HFFc6 (cell line): ENCODE measurements around the gene CACHD1. TPM values are rescaled to one million over a fixed set of nuclear protein-coding genes. Genes with fewer than 3 reads are reported as not detected.

ENCODE experiments used
- DNase-seq: peaks from one replicate; pipeline ENCODE4 v3.0.0-alpha.2; 2018
- H3K27ac Mint-ChIP-seq: 2 replicates; pipeline ENCODE4 v1.8.0; 2020; ENCODE audit warnings: mild to moderate bottlenecking, mixed read lengths
- H3K27me3 Mint-ChIP-seq: 2 replicates; pipeline ENCODE4 v1.8.0; 2021; ENCODE audit warnings: mild to moderate bottlenecking, moderate library complexity, mixed read lengths; ENCODE audit not compliant: insufficient read depth
- H3K36me3 Mint-ChIP-seq: 2 replicates; pipeline ENCODE4 v1.8.0; 2021; ENCODE audit warnings: low read depth, mixed read lengths
- H3K4me1 Mint-ChIP-seq: 2 replicates; pipeline ENCODE4 v1.8.0; 2020; ENCODE audit warnings: low read depth, mixed read lengths
- H3K4me3 Mint-ChIP-seq: 2 replicates; pipeline ENCODE4 v1.8.0; 2020; ENCODE audit warnings: mild to moderate bottlenecking, moderate library complexity, mixed read lengths
- H3K9me3 Mint-ChIP-seq: 2 replicates; pipeline ENCODE4 v1.8.0; 2020; ENCODE audit warnings: mild to moderate bottlenecking, mixed read lengths
- CTCF ChIP-seq: fragments of 200-600 bp; sonication (generic); IDR thresholded peaks from 2 replicates; pipeline ENCODE4 v1.5.0; 2021; ENCODE audit warnings: antibody characterized with exemption, mild to moderate bottlenecking
- total RNA-seq, 6 experiments: library from RNA; stranded (reverse); fragmentation: NEBNext Ultra II Directional; extraction: Animal tissue kit (Norgen Biotek cat#: 25700); gene quantifications; 2 replicates in 1 of 6; 3 replicates in 5 of 6; pipeline ENCODE4 v1.2.3, GENCODE V29; 2021

The CACHD1 gene
- total RNA-seq, 6 experiments from 2014 or later: 3.9 to 5.5 (median 5.1) TPM

DNA sequence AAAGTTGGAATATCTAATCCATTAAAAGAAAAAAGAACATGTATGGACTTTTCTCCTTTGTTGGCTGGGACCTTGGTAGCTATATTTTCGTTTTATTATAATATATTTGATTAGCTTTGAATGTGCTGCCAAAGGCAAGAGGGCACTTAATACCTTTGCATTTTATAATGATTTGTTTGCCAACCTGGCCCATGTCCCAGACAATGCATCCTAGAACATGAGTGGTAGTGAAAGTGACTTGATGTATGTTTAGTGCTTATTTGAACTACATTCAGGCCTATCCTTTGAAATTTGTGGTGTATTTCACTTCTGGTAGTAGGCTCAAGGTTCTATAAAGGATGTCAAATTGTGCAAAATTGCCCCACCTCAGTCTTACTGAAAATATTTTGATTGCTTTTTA, 25.9 kb downstream of the CACHD1 start:
- no peak for TF ChIP-seq CTCF
- H3K9me3 Mint-ChIP-seq: no peaks in the 10 kb centered on the region
- no peak overlapping the region for H3K27ac Mint-ChIP-seq
- no peak for DNase-seq
- peaks cover 20% of the 10 kb centered on the region for H3K4me1 Mint-ChIP-seq
- no peak overlapping the region for H3K4me3 Mint-ChIP-seq
- peaks cover 5% of the 10 kb centered on the region; the same call in 1 of the 2 replicates for H3K27me3 Mint-ChIP-seq
- H3K36me3 Mint-ChIP-seq: no peaks in the 10 kb centered on the region

- Mint-ChIP-seq H3K27me3 (peaks cover 5% of the 10 kb centered on the region; the same call in 1 of the 2 replicates), H3K4me3 (no peak overlapping the region), H3K27ac (no peak overlapping the region), H3K9me3 (no peaks in the 10 kb centered on the region), H3K36me3 (no peaks in the 10 kb centered on the region), H3K4me1 (peaks cover 20% of the 10 kb centered on the region)
- TF ChIP-seq CTCF: no peak
- no peak for DNase-seq
Observed at GRCh38 chr1:64496606-64497005, 26.7 kb downstream of the CACHD1 start.

- Mint-ChIP-seq H3K4me1 (peaks cover 22% of the 10 kb centered on the region), H3K4me3 (no peak overlapping the region), H3K27ac (no peak overlapping the region), H3K36me3 (no peaks in the 10 kb centered on the region), H3K9me3 (no peaks in the 10 kb centered on the region), H3K27me3 (peaks cover 5% of the 10 kb centered on the region; the same call in 1 of the 2 replicates)
- no peak for TF ChIP-seq CTCF
- DNase-seq: no peak
Observed at GRCh38 chr1:64497088-64497883, 27.4 kb downstream of the CACHD1 start.

- Mint-ChIP-seq H3K9me3 (no peaks in the 10 kb centered on the region), H3K27me3 (peaks cover 5% of the 10 kb centered on the region; the same call in 1 of the 2 replicates), H3K4me1 (peaks cover 32% of the 10 kb centered on the region)
Observed at GRCh38 chr1:64498325-64498724, 28.4 kb downstream of the CACHD1 start.

DNA sequence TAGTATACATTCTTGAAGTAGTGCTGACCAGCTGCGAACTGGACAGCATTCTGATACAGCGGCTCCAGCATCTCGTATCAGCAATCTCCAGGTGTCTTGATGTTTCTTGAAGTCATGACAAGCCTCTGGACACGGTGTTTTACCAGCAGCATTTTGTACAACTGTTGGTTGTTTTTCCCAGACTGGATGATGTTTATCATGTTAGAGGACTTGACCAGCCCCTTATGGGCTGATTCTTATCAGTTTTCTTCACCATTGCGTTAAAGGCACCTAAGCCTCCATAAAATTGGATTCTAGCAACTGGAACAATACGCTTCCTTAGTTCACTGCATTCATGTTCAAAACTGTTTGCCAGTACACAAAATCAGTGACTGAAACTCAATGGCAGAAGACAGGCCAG, 29.1 kb downstream of the CACHD1 start:
- TF ChIP-seq CTCF: no peak
- H3K27me3 Mint-ChIP-seq: no peaks in the 10 kb centered on the region
- H3K36me3 Mint-ChIP-seq: no peaks in the 10 kb centered on the region
- no peak overlapping the region for H3K4me3 Mint-ChIP-seq
- no peak for DNase-seq
- H3K9me3 Mint-ChIP-seq: no peaks in the 10 kb centered on the region
- H3K27ac Mint-ChIP-seq: no peak overlapping the region
- H3K4me1 Mint-ChIP-seq: peaks cover 35% of the 10 kb centered on the region

More at GRCh38 chr1:64498325-64498724, 28.4 kb downstream of the CACHD1 start:
- no peak for DNase-seq
- no peaks in the 10 kb centered on the region for H3K36me3 Mint-ChIP-seq
- H3K4me3 Mint-ChIP-seq: no peak overlapping the region
- TF ChIP-seq CTCF: no peak
- no peak overlapping the region for H3K27ac Mint-ChIP-seq
